ACC112 (cell line): ENCODE data around the gene HEPHL1.

Experiments used
- H2AFZ ChIP-seq: fragments of 200-600 bp; sonication (generic); one replicate; pipeline ENCODE4 v1.6.0; 2017; ENCODE audit warnings: antibody characterized with exemption, low read length; ENCODE audit not compliant: unreplicated experiment
- H3K27ac ChIP-seq: fragments of 200-600 bp; sonication (generic); 2 replicates; pipeline ENCODE4 v1.5.1; 2014; ENCODE audit warnings: low read depth, mild to moderate bottlenecking, antibody characterized with exemption, low read length, moderate library complexity
- H3K27me3 ChIP-seq: fragments of 200-600 bp; sonication (generic); 2 replicates; pipeline ENCODE4 v1.6.1; 2014; ENCODE audit warnings: mild to moderate bottlenecking, antibody characterized with exemption, low read length, moderate library complexity, mixed read lengths; ENCODE audit not compliant: insufficient read depth
- H3K36me3 ChIP-seq: fragments of 200-600 bp; sonication (generic); 2 replicates; pipeline ENCODE4 v1.6.1; 2016; ENCODE audit warnings: mild to moderate bottlenecking, antibody characterized with exemption, low read length, moderate library complexity, mixed read lengths; ENCODE audit not compliant: insufficient read depth
- H3K4me1 ChIP-seq: fragments of 200-600 bp; sonication (generic); one replicate; pipeline ENCODE4 v1.6.1; 2016; ENCODE audit warnings: low read length, mixed read lengths; ENCODE audit not compliant: insufficient read depth, unreplicated experiment, control insufficient read depth
- H3K4me3 ChIP-seq: fragments of 200-600 bp; sonication (generic); 2 replicates; pipeline ENCODE4 v1.5.1; 2014; ENCODE audit warnings: mild to moderate bottlenecking, low read depth, low read length
- H3K79me2 ChIP-seq: fragments of 200-600 bp; sonication (generic); one replicate; pipeline ENCODE4 v1.6.0; 2016; ENCODE audit warnings: low read length; ENCODE audit not compliant: control insufficient read depth, unreplicated experiment, insufficient read depth

HEPHL1 gene

DNA sequence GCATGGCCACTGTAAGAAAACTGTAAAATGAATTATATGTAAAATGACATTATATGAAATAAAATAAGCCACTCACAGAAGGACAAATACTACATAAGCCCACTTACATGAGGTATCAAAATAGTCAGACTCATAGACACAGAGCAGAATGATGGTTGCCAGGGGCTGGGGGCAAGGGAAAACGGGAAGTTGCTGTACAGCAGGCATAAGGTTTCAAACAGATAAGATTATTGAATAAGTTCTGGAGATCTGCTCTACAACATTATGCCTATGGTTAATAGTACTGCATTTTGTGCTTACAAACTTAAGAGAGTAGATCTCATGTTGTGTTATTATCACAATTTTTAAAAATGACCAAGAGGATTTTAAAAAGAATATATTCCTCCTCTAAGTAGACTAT, 32.7 kb upstream of the HEPHL1 start:
- Histone ChIP-seq H3K27ac (no peak overlapping the region), H2AFZ (no peak overlapping the region), H3K27me3 (peaks cover 13% of the 10 kb centered on the region; the same call in 1 of the 2 replicates), H3K79me2 (no peaks in the 10 kb centered on the region), H3K4me1 (no peaks in the 10 kb centered on the region), H3K4me3 (no peak overlapping the region), H3K36me3 (no peaks in the 10 kb centered on the region)

- H3K36me3 ChIP-seq = no peaks in the 10 kb centered on the region
- peaks cover 13% of the 10 kb centered on the region; the same call in 1 of the 2 replicates for H3K27me3 ChIP-seq
- no peaks in the 10 kb centered on the region for H3K4me1 ChIP-seq
- H3K79me2 ChIP-seq = no peaks in the 10 kb centered on the region
- no peak overlapping the region for H2AFZ ChIP-seq
- no peak overlapping the region for H3K4me3 ChIP-seq
- H3K27ac ChIP-seq = no peak overlapping the region
These were observed 32.2 kb upstream of the HEPHL1 start for GRCh38 chr11:93988912-93989311.

- peaks cover 8% of the 10 kb centered on the region; the same call in 1 of the 2 replicates for H3K27me3 ChIP-seq
- H3K4me1 ChIP-seq = no peaks in the 10 kb centered on the region
- no peak overlapping the region for H3K4me3 ChIP-seq
- no peak overlapping the region for H3K27ac ChIP-seq
- no peaks in the 10 kb centered on the region for H3K79me2 ChIP-seq
- no peak overlapping the region for H2AFZ ChIP-seq
- no peaks in the 10 kb centered on the region for H3K36me3 ChIP-seq
These were observed 27.4 kb upstream of the HEPHL1 start for GRCh38 chr11:93993747-93994146.

- Histone ChIP-seq H3K27me3 (no peaks in the 10 kb centered on the region), H3K36me3 (no peaks in the 10 kb centered on the region), H3K79me2 (no peaks in the 10 kb centered on the region), H3K4me3 (no peak overlapping the region), H2AFZ (no peak overlapping the region), H3K4me1 (no peaks in the 10 kb centered on the region), H3K27ac (no peak overlapping the region)
These were observed 23.4 kb upstream of the HEPHL1 start for GRCh38 chr11:93997741-93998140.

- no peaks in the 10 kb centered on the region for H3K36me3 ChIP-seq
- H3K27me3 ChIP-seq = no peaks in the 10 kb centered on the region
- no peak overlapping the region for H3K4me3 ChIP-seq
- no peak overlapping the region for H3K27ac ChIP-seq
- no peaks in the 10 kb centered on the region for H3K79me2 ChIP-seq
- no peak overlapping the region for H2AFZ ChIP-seq
- no peaks in the 10 kb centered on the region for H3K4me1 ChIP-seq
These were observed 20.5 kb upstream of the HEPHL1 start for GRCh38 chr11:94000659-94001058.

DNA sequence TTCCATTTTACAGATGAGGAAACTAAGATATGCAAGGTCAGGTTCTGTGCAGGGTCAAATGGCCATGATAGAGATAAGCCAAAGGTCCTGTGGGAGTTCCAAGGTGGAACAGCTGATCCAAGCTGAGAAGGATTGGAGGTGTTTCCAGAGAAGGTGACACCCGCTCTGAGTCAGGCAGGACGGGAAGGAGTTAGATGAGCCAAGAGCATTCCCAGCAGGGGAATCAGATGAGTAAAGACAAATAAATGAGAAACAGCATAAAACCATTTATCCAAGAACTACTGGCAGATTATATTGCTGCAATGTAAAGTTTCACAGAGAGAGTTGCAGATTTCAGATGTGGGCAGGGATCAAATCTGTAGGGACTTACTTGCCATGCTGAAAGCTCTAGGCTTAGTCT, 18.9 kb upstream of the HEPHL1 start:
- Histone ChIP-seq H3K27me3 (no peaks in the 10 kb centered on the region), H3K36me3 (no peaks in the 10 kb centered on the region), H3K79me2 (no peaks in the 10 kb centered on the region), H3K4me3 (no peak overlapping the region), H2AFZ (no peak overlapping the region), H3K27ac (no peak overlapping the region), H3K4me1 (no peaks in the 10 kb centered on the region)

GRCh38 chr11:94007426-94007825, 13.7 kb upstream of the HEPHL1 start:
- Histone ChIP-seq H3K27ac (no peak overlapping the region), H3K36me3 (no peaks in the 10 kb centered on the region), H3K27me3 (peaks cover 1% of the 10 kb centered on the region; the same call in 1 of the 2 replicates), H3K79me2 (no peaks in the 10 kb centered on the region), H3K4me3 (no peak overlapping the region), H3K4me1 (no peaks in the 10 kb centered on the region), H2AFZ (no peak overlapping the region)

- H3K27me3 ChIP-seq = peaks cover 6% of the 10 kb centered on the region; the same call in 1 of the 2 replicates
- no peak overlapping the region for H3K4me3 ChIP-seq
- H3K36me3 ChIP-seq = no peaks in the 10 kb centered on the region
- H3K27ac ChIP-seq = no peak overlapping the region
- H3K4me1 ChIP-seq = no peaks in the 10 kb centered on the region
- no peaks in the 10 kb centered on the region for H3K79me2 ChIP-seq
- no peak overlapping the region for H2AFZ ChIP-seq
These were observed 13.2 kb upstream of the HEPHL1 start for GRCh38 chr11:94007906-94008305.

DNA sequence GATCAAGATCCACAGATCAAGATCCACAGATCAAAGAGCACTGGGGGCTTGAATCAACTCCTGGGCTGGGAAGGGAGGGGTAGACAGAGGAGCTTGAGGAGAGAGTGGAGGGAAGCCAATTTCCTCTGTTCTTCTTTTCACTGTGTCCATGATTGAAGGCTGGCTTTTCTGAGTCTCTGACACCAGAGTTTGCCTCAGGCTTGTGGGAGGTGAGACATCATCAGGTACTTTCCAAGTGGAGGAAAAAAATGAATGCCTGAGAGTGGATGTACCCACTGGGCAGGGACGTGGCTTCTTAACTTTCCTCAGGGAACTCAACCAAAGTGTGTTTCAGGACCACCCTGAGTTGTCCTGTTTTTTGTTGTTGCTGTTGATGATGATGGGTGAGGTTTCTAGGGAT, 11.0 kb upstream of the HEPHL1 start:
- no peak overlapping the region for H3K4me3 ChIP-seq
- no peaks in the 10 kb centered on the region for H3K4me1 ChIP-seq
- no peak overlapping the region for H3K27ac ChIP-seq
- H2AFZ ChIP-seq = no peak overlapping the region
- H3K79me2 ChIP-seq = no peaks in the 10 kb centered on the region
- H3K36me3 ChIP-seq = no peaks in the 10 kb centered on the region
- peaks cover 6% of the 10 kb centered on the region; the same call in 1 of the 2 replicates for H3K27me3 ChIP-seq

DNA sequence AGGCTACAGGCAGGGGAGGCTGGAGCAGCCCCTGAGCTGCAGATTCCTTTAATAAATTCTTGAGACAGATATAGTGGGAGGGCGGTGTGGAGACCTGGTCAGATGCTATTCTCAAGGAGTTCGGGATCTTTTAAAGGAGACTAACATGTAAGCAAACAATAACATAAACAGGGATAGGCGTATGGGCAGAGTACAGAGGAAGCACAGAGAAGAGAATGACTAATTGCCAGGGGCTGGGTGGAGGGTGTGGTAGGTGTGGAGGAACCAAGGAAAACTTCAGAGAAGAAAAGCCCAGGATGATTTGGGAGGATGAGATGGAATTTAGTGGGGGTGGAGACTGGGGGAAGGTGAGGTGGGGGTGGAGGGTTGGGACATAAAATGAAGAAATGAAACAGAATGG, 9.7 kb upstream of the HEPHL1 start:
- Histone ChIP-seq H3K27ac (no peak overlapping the region), H3K4me1 (no peaks in the 10 kb centered on the region), H2AFZ (no peak overlapping the region), H3K27me3 (peaks cover 6% of the 10 kb centered on the region; the same call in 1 of the 2 replicates), H3K36me3 (no peaks in the 10 kb centered on the region), H3K4me3 (no peak overlapping the region), H3K79me2 (no peaks in the 10 kb centered on the region)

GRCh38 chr11:94017446-94017845, 3.7 kb upstream of the HEPHL1 start:
- H3K27me3 ChIP-seq = peaks cover 5% of the 10 kb centered on the region; the same call in 1 of the 2 replicates

More at GRCh38 chr11:94017446-94017845, 3.7 kb upstream of the HEPHL1 start:
- no peak overlapping the region for H3K27ac ChIP-seq
- no peak overlapping the region for H3K4me3 ChIP-seq
- H3K79me2 ChIP-seq = no peaks in the 10 kb centered on the region
- no peaks in the 10 kb centered on the region for H3K36me3 ChIP-seq
- no peaks in the 10 kb centered on the region for H3K4me1 ChIP-seq
- H2AFZ ChIP-seq = no peak overlapping the region
